Stromal cell of bone marrow (primary cell): ENCODE results near the gene BCAS3.
A peak's percentile ranks its signal among the peaks of the same experiment; 100 is the strongest.

Experiments
- DNase-seq: peaks from one replicate; pipeline ENCODE4 v3.0.0-alpha.2; 2012; ENCODE audit warnings: low read depth

Gene BCAS3

DNA sequence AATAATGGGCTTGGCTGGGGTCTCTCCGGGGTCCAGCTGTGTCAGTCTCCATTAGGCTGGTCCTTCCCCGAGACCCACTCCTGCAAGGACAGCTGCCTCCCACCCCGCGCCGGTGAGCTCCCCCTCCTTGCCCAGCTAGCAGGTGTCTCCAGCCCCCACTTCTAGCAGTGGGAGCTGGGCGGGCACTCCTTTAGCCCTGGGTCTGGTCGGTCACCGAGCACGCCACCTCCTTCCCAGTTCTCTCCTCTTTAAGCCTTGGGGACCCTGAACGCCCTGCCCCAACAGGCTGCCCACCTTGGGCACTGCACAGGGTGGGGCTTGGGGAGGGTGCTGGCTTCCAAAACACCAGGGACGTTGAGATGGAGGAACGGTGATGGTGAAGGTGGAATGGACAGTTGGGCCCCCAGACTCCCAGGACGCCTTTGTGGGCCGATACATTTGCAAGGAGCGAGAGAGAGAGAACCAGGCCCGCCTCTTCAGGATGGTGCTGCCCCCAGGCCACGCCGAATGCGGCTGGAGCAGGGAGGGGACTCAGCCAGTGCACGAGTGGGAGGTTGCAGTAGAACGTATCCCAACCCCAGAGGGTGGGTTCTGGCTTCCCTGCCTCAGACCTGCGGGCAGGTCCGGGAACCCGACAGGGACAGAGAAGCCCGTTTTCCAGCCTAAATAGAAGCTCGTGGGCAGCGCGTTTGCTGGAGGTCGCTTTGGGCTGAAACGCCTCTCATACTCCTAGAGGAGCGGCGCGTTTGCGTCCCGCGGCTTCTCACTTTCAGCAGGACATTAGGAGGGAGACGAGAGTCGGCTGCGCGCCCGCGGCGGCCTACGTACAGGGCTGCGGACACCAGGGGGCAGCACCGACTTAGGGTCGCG lies 732.7 kb downstream of the BCAS3 start:
- DNase-seq: no peak

DNA sequence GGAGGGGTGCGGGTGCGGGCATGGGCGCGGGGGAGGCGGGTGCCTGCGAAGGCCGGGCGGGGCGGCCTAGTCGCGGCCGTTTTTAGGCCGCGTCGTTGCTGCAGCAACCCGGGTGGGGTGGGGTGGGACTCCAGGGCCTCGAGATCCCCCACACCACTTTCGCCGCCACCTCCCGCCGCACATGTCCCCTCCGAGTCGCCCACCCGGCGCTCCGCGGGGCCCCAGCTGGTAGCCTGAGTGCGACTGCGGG lies 733.3 kb downstream of the BCAS3 start:
- DNase-seq: no peak

GRCh38 chr17:61411261-61412142 lies 733.9 kb downstream of the BCAS3 start:
- no peak for DNase-seq

DNA sequence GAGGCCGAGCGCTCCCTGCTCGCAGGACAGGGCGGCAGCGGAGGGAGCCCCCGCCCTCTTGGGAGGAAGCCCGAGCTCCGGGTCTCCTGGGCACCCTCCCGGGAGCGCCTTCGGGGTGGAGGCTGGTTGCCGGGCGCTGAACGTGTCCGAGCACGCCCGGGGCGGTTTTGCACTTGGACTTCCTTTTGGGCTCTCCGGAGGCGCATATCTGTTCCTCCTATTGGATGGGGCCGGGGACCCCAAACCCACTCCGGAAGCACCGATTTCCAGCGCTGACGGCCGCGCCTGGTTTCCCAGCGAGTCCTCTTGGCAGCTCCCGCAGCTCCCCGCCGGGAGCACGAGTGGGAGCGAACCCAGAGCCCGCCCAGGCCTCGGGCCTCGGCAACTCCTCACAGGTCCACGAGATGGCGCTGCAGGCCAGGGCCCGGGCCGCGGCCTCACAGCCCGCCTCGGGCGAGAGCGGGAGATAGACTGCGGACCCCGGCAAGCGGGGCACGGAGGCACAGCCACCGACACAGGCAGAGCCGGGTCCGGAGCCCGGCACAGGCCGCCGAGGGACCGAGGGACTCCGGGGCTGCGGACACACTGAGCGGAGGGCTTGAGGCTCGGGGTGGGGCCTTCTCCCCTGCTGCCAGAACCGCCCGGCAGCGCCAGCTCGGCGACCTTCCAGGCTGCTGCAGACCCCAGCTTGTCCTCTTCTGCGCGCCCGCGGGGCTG lies 734.6 kb downstream of the BCAS3 start:
- peak; percentile 63 for DNase-seq

DNA sequence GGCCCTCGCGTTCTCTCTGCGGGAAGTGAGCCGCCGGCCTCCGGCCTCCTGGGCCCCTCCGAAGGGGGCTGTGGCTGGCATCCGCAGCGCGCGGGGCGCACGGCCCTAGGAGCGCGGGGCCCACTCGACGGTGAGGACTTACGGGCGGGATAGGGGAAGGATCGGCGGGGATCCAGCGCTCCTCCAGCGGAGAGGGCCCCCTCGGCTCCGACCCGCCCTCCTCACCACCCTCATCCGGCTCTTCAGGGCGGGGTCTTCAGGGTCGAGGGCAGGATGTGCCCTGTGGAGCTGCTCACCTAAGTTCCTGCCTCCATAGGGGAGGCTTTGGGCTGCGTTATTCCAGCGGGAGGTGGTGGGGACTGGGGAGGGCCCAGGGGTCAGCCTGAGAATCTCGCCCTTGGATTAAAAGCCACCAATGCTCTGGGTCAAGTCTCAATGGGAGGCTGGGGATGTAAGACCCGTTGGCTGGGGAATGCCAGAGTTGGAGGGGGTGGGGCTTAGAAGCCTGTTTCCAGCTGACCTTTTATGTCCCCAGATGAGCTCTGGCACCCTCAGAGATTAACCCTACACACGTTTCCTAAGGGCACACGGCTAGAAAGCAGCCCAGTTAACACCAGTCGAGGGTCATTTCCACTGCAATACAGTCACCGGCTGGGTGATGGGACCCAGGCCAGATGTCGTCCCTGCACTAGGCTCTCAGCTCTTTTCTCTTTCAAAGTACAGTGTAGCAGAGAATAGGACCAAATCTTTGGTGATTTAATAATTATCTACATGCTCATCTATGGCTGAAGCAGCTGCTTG lies 735.4 kb downstream of the BCAS3 start:
- DNase-seq: no peak

DNA sequence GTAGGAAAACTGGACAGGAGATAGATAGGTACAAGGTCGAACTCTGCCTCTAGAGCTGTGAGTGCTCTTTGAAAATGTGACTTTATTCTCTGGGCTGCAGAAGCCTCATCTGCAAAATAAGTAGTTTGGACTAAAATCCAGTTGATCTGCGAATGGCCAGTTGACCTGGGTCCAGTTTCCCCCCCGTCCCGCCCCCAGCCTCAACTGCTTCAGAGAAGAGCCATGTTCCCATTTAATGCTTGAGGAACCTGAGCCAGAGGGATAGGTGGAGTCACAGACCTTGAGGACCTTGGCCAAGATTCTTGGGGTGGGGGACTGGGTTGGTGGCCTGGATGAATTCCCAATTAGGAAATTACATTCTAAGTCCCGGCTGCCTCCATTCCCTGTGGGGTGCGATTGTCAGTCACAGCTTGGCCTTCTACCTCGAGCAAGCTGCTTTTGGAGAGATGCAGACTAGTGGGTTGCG lies 736.0 kb downstream of the BCAS3 start:
- no peak for DNase-seq

DNA sequence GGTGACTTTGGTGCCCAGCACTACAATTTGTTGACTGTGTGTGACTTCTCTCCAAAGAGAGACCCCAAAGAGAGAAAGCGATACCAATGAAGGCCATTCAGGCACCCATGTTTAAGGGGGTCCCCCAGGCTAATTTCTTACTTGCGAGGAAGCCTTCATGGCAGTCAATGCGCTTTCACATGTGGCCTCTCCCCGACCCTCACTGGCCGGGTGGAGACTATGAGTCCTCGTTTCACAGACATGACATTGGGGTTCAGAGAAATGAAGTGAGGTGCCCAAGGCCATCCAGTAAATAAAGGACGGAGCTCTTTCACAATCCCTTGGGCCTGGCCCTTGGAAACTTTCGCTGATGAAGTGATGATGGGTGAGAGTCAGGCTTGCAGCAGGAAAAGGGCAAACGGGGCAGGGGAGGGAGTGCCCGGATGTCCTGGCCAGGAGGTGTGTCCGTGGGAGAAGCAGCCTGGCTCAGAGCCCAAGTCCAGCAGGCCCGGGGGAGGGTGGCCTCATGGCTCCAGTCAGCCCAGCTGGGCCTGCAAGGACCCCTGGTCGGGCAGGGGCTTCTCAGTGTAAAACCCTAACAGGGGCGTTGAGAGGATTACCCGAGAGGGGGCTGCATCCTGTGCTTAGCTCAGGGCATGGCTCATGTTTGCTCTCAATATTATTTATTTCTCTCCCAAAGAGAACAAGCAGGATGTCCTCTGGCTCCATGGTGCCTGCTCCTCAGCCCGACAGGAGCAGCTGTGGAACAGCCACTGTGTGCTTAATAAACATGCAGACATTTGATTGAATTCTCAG lies 736.7 kb downstream of the BCAS3 start:
- no peak for DNase-seq

DNA sequence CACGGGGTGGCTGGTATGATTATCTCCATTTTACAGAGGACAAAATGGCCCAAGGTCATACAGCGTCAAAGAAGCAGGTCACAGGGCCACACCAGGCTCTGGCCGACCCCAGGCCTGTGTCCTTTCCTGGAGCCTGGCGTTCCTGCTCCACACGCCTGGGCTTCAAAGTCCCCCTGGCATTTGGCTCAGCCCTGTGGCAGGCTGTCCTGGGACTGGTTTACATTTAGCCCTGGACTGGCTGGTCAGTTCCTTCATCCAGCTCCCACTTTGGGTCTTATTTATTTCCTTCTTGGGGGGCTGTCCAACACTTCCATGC lies 737.2 kb downstream of the BCAS3 start:
- no peak for DNase-seq

GRCh38 chr17:61415374-61416210 lies 737.9 kb downstream of the BCAS3 start:
- DNase-seq: no peak

DNA sequence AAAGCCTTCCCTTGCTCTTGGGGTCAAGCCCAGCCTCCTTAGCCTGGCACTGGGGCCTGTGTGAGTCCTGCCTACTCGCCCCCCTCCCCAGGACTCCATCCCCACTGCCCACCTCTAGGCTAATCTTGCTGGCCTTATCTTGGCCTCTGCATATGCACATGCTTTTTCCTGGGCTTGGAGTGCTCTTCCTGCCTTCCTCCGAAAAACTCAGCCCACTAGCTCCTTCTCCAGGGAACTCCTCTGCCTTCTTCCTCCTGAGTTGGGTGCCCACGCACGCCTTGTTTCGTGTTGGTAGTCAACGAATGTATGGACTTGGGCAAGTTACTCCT lies 738.5 kb downstream of the BCAS3 start:
- no peak for DNase-seq

DNA sequence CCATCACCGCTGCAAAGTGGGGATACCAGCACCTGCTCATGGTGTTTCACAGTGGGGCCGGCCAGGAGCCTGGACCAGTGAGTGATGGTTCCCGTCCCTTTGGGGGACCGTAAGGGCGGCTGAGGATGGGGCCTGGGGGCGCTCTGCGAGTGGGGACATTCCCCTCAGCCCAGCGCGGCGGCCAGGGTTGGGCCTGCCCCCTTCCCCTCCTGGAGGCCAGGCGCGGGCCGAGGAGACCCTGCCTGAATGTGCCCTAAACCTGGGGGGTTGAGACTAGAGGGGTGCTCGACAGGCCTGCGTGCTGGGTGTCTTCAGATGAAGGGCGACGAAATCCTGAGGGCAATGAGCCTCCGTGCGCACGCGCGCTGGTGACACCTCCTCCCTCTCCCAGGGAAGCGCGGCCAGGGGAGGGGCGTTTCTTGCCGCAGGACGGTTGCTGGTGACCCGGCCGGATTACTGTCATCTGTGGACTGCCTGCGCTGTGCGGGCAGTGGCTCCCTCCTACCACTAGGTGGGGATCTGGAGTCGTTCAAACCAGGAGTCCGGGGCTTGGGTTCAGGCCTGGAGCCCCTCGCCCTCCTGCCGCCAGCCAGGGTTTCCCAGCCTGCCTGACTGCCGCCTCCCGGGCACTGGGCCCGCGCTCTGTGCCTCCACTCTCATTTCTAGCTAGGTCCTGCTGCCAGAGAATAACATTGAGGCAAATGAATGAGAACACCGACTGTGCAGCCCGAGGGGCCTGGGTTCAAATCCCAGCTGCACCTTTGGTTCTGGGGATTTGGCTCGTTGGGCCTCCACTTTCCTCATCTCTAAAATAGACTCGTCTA lies 739.1 kb downstream of the BCAS3 start:
- DNase-seq: peak; percentile 73

GRCh38 chr17:61418449-61418848 lies 740.8 kb downstream of the BCAS3 start:
- DNase-seq: no peak

GRCh38 chr17:61419496-61420046 lies 741.9 kb downstream of the BCAS3 start:
- no peak for DNase-seq

DNA sequence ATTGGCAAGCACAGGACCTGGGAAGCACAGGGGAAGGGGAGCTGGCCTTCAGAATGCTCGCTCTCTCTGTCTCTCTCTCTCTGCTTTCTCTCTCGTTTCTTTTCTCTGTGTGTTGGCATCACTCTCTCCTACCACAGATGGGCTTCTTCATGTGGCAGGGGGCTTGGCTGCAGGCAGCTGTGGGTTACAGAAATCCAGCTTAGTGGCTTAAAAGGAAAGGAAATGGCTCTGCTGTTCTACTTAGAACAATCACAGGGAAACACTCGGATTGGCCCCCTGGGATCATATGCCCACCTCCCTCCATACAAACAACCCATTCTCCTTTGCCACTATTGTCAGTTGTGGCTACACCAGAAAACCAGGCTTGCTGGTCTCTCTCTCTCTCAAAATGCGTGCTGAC lies 742.4 kb downstream of the BCAS3 start:
- DNase-seq: no peak

GRCh38 chr17:61420745-61421398 lies 743.2 kb downstream of the BCAS3 start:
- no peak for DNase-seq

DNA sequence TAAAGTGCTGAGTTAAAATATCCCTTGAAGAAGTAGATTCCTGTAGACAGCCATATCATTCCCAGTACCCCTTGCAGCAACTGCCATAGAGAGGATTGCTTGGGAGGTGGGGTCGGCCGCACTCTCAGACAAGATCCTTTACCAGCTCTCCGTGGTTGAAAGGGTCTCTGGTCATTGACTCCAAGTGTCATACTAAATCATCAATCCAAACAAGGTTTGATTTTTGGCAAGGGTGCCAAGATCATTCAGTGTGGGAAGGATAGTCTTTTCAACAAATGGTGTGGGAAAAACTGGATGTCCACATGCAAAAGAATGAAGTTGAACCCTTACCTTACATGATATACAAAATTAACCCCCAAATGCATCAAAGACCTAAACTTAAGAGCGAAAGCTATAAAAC lies 743.8 kb downstream of the BCAS3 start:
- DNase-seq: no peak

DNA sequence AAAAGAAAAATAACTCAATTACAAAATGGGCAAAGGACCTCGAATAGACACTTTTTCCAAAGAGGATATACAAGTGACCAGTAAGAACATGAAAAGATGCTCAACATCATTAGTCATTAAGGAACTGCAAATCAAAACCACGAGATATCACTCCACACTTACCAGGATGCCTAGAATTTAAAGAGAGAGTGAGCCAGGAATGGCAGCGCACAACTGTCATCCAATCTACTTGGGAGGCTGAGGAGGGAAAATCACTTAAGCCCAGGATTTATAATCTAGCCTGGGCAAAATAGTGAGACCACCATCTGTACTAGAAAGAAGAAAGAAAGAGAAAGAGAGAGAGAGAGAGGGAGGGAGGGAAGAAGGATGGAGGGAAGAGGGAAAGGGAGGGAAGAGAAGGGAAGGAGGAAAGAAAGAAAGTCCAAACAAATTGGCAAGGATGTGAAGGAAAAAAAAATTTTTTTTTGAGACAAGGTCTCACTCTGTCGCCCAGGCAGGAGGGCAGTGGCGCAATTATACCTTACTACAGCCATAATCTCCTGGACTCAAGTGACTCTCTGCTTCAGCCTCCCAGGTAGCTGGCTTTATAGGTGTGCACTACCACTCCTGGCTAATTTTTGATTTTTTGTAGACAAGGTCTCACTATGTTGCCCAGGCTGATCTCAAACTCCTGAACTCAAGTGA lies 744.6 kb downstream of the BCAS3 start:
- no peak for DNase-seq

- no peak for DNase-seq
Observed at GRCh38 chr17:61422869-61423268, 745.2 kb downstream of the BCAS3 start.
